Right renal pelvis (tissue), 4 donors: ENCODE results near the gene LMAN1. TPM values are rescaled to one million over a fixed set of nuclear protein-coding genes. Genes with fewer than 3 reads are reported as not detected.

ENCODE experiments used
- DNase-seq, 4 donors: peaks; one replicate each; pipeline ENCODE4 v3.0.0-alpha.2; 2013; ENCODE audit warnings: low read depth in 4 of 4, low spot score in 3 of 4, missing footprints in 1 of 4
- polyA plus RNA-seq, 4 donors: library from polyadenylated mRNA; unstranded; fragments of 120-200 nt; gene quantifications; one replicate each; pipeline ENCODE4 v1.2.1, GENCODE V29; 2013; ENCODE audit not compliant: insufficient read length in 4 of 4

Gene LMAN1
- polyA plus RNA-seq, 4 donors: 113 to 133 (median 128) TPM

- no peak for DNase-seq
These were observed 15.1 kb upstream of the LMAN1 start for GRCh38 chr18:59374128-59374527.

DNA sequence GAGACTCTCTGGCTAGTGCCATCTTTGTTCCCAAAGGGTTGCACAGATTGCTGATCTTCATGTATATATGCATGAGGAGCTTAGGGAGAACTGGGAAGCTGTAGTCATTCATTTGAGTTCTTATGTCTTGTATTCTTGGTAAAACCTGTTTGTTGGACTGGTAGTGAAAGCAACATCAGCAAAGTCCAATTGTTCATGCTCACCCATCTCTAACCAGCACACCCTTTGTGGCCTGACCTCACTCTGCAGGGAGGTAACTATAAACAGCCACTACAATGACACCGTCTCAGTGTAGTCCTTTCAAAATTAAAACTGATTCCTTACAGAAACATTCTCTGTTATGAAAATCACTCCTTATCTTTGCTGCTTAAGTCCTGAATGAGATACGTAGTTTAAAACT is 13.9 kb upstream of the LMAN1 start:
- no peak for DNase-seq

- no peak for DNase-seq
These were observed 1.3 kb upstream of the LMAN1 start for GRCh38 chr18:59360381-59360780.

DNA sequence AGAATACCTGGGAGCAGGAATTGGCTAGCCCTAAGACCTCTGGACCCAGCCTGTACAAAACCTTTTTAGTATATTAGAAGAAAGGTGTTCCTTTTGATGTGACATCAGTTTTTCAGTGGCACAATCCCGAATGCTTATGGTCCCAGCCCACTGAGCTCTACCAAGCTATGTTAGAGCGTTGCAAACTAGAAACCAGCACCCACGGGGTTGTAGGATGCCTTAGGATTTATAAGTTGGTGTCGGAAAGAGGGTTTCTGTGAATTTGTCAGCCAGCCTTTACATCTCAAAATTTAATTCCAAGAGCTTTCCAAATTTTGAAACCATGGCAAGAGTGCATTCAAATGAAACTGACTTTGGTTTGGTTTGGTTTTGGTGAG is 499 bp upstream of the LMAN1 start:
- no peak for DNase-seq

DNA sequence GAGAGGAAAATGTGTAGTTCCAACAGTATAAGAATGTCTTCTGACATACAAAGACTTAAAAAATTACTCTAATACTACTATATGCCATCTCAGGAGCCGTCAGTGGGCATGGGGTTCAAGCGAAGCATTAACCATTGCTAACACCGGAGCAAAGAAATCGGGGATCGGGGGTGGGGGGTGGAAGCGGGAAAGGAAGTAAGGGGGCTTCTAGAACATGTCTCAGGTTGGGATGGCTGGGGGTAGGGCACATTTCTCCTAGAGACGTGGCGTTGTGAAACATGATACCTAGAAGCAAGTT is 702 bp downstream of the LMAN1 start:
- peak in 1 of 4 donors; percentile 46 for DNase-seq

DNA sequence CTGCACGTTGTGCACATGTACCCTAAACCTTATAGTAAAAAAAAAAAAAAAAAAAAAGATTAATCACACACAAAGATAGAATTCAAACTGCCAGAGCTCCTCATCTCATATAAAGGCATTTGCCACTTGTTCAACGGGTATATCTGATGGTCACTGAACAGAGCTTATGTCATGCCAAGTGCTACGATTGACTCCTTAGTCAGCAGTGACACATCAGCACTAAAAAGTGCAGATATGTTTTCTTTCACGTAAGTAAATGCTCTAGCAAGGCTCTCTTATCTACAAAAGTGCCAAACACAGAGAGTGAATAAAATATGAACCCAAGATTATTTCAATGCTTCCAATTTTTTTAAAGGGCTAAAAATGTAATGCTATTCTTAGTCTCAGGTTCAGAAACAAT is 1.1 kb downstream of the LMAN1 start:
- peak in 1 of 4 donors; percentile 7 for DNase-seq

DNA sequence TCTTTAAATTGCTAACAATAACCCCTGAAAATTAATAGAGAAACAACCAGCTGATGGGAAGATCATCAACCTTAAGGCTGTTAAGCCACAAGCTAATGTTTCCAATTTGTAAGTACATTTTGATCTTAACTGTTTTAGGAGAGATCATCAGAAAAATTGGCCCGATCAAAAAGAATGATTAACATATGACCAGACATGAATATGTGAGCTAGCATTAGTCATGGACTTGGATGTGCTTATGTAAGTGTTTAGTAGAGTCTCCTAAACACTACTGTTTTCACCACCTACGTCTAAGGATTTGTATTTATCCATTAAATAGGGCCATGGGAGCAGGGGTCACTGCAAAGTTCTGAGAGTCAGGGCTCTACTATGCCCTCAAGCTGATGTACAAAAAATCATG is 4.3 kb downstream of the LMAN1 start:
- DNase-seq: no peak

- no peak for DNase-seq
These were observed 5.9 kb downstream of the LMAN1 start for GRCh38 chr18:59353079-59353680.

GRCh38 chr18:59352250-59352855 is 6.7 kb downstream of the LMAN1 start:
- no peak for DNase-seq

GRCh38 chr18:59345556-59345955 is 13.5 kb downstream of the LMAN1 start:
- no peak for DNase-seq

DNA sequence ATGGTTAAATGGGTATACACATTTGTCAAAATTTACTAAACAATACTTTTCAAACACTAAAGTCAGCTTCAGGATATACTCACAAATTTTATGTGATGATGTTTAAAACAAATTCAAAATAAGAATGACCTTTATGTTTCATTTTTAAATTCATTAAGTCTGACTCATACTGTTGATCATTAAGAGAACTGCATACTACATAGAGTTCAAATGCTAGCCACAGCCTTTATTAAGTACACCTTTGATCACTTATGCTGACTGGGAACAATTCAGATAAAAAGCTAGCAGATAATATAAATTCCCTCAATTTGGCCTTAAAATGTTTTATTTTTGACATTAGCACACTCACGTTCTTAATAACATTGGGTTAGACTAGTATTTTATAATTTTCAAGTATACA is 14.1 kb downstream of the LMAN1 start:
- no peak for DNase-seq

GRCh38 chr18:59343926-59344325 is 15.1 kb downstream of the LMAN1 start:
- DNase-seq: no peak

- no peak for DNase-seq
These were observed 18.2 kb downstream of the LMAN1 start for GRCh38 chr18:59340817-59341216.

DNA sequence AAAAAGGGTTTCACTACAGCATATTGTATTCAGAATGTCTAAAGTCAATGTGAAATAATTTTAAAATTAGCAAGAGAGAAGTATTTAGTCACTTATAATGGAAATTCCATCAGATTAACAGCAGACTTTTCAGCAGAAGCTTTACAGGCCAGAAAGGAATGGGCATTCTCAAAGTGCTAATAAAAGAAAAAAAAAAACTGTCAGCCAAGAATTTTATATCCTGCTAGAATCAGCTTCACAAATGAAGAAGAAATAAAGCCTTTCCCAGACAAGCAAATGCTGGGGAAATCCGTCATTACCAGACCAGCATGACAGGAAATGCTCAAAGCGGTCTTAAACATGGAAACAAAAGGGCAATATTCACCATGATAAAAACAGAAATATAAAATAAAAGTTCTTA is 18.8 kb downstream of the LMAN1 start:
- DNase-seq: no peak

- no peak for DNase-seq
These were observed 26.1 kb downstream of the LMAN1 start for GRCh38 chr18:59332986-59333385.

- DNase-seq: no peak
These were observed 30.4 kb downstream of the LMAN1 start for GRCh38 chr18:59328683-59329082.

DNA sequence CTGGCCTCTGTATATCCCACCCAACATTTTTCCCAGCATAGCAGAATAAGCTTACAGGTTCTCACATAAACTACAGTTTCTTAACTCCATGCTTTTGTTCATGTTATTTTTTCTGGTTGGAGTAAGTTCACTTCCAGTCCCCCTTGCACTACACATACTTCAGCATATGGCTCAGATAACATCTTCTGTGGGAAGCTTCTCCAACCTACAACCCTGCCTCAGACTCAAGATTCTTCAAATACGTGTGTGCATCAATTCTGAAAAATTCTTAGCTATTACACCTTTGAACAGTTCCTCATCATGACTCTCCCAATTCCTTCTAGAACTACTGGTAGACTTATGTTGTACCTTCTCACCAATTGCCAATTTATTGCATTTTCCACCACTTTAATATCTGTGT is 33.1 kb downstream of the LMAN1 start:
- DNase-seq: no peak

DNA sequence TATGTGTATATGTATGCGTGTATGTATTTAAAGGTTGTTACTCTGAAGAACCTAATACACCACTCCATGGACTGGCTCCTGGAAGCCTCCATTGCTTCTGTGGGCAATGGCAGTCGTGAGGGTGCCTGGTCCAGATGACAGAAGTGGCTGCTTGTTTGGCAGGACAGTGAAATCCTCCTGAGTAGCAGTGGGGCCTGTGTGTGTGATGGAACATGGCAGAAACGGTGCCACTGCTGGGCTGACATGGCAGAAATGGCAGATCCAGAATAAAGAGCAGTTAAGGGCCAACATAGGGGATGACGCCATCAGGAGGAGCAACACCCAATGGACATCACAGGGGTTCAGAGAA is 34.5 kb downstream of the LMAN1 start:
- DNase-seq: no peak

GRCh38 chr18:59323931-59324622 is 35.0 kb downstream of the LMAN1 start:
- no peak for DNase-seq

DNA sequence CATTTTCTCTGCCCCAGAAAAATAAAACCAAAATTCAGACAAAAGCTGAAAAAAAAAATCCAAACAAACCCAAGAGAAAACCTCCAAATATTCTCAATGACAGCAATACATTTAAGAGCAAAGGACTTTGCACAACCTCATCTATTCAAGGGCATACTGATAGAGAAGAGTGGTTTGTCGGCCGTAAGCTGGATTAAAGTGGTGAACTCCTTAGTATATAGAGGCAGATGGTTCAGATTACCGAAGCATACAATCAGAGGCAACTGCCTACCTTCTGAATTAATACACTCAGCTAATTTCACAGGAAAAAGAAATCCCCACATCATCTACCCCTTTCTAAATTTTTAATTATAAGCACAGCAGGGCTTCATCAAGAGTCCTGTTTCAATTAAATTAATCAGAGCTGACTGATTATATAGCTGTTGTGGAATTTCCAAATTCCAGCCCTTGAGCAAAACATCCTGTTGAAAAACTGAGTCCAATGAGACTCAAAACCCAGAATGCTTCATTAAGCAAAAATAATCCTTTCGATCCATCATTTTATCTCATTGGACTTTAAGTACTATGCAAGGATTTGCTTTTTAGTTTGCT is 40.5 kb downstream of the LMAN1 start, which contains the start of gene CPLX4:
Gene CPLX4 (minus strand): TSS at position 190 of the 591 bp plus-strand sequence. CDS start 187 bp downstream, at position 3.
- DNase-seq: peak in 1 of 4 donors; percentile 10

- DNase-seq: no peak
These were observed 47.4 kb downstream of the LMAN1 start for GRCh38 chr18:59311631-59312030.

DNA sequence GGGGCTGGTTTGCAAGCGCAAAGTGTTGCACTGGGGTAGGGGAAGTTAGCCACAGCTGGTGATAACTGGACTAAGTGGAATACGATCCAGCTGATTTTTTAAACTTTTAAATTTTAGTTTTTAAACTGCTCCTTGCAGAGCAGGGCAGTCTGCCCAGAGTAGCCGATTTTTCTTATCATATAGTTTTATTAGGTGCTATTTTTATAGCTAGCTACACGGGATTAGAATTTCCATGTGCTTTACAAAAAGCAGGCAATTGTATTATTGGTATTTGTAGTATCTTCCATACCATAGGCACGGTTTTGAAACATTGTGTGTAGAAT is 50.2 kb downstream of the LMAN1 start:
- DNase-seq: no peak
